Activated T-cell treated with anti-CD3 and anti-CD28 coated beads, Interleukin-2, amount 50 U/mL, for 1 hour (primary cell): Measurements from ENCODE around the gene EFCAB11.
"Not testable (repeated sequence)": the region's sequence is repeated elsewhere in the genome, so short reads cannot be mapped to it uniquely, and the experiment has no call there.

Experiments
- DNase-seq: peaks from one replicate; pipeline ENCODE4 v3.0.0-alpha.2; 2020

Gene EFCAB11

DNA sequence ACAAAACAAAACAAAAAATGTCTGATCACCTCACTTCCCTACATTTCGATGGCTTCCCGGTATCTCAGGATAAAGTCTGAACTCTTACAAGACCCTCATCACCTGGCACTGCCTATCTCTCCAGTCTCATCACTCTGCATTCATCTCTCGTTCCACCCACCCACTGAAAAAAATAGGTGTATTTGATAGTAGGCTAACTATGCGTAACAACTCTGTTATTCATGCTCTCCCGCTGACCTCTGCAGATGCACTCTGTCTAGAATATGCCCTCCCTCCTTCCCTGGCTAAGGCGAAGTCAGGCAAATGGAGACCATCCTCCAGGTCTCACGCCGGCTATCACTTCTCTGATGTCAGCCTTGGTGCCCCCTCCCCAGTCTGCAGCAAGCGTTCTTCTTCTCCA is 44.9 kb downstream of the EFCAB11 start:
- no peak for DNase-seq

DNA sequence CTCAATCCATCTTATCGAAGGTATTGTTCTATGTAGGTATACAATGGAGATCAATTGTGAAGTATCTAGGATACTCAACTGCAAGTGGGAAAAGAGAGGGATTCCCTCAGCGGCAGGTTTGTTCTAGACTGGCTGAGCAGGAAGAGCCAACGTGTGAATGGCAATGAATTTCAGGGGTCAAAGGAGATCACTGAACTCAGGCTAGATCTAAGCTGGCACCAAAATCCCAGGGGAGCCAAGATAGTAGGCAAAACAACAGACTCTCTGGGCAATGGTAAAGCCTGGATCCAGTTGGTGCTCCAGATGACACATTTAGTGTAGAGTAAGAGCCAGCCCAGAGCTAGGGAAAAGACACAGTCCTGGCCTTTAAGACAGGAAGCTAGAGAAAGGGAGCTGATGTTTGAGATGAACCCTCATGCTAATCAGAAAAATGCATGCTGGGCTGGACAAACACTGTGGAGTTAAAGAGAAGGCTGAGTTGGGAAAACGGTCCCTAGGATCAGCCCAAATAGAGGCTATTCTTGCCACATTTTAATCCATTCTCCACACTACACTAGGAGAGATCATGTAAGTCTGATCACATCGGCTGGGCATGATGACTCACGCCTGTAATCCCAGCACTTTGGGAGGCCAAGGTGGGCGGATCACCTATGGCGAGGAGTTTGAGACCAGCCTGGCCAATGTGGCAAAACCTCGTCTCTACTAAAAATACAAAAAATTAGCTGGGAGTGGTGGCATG is 45.6 kb downstream of the EFCAB11 start:
- no peak for DNase-seq

DNA sequence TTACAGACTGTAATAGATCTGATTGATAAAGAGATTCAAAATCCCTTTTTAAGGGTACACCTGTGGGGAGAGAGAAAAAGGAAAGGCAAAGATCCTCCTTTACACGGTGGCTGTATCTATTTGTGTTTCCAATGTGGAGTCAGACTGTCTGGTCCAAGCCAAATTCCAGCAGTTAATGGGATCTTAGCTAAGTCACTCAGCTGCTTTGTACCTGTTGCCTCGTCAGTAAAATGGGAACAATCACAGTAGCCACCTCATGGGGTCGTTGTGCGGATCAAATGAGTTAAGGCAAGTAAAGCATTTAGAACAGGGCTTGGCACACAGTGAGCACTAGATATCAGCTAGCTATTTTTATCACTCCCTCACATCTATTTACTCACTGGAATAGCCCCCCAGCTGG is 46.9 kb downstream of the EFCAB11 start:
- no peak for DNase-seq

DNA sequence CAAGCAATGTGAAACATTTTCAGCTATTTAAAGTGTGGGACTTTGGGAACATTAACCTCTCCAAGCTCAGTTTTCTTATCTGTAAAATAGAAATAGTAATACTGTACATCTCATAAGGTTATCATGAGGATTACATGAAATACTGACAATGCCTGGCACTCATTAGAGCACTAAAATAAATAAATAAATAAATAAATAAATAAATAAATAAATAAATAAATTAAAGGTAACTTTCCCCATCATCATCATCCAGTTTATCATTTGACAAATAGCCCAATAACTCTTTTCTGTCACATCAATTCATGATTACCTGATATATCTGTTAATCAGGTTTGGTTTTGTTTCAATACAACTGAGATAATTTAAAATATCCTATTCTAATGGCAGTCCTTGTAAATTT is 48.5 kb downstream of the EFCAB11 start:
- no peak for DNase-seq

DNA sequence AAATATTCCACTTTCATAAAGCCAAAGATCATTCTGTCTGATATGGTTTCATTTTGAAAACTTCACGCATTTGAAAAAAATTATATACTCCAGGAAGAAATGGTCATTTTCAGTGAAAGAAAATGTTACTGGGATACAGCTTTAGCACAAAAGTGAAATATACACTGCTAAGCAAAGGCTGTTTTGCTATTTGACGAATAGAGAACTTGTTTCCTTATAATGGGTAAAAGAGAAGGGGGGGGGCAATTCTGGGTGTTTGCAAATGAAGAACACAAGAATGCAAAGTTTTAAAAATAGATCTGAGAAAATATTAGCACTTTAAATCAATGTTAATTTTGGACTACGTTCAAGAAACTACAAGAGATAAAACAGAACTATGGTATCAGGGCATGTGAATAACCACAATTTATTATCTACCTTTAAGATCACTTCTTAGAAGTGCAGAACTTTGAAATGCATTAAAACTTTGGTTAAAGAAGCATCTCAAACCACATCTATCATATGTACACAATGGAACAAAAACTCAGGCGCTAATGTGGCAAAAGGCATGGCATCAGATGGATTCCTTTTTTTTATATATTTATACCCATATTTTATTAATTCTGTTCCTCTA is 51.1 kb downstream of the EFCAB11 start:
- DNase-seq = no peak

DNA sequence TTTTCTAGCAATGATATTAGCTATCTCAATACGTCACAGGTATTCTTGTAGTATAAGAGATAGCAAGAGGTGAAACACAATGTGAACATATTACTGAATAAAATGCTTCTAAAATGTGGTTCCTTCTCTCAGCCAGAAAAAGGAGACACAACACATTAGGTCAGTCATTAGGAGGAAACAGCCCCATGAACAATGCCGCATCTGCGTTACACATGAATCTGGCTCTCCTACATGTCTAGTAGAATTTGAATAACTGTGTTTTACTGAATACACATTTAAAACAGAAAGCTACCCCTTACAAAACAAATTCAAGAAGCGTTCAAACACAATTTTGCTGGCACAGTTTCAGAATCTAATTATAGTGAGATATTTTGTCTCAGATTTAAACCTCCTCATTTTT is 51.6 kb downstream of the EFCAB11 start:
- no peak for DNase-seq

DNA sequence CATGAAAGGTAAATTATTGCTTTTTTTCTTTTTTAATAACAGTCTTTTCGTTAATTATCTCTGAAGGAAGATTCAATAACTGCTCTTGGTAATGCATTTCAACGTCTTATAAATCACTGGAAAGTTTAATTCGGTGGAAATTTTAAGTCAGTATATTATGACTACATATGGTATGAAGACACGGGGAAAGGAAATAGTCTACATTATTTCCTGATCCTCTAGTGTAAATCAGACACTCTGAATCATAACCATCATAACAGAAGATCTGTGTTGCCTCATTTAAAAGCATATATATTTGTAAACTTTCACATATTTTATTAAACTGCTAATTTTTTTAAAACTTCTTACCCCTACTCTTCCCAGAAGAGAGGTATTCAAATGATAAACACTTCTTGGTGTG is 53.7 kb downstream of the EFCAB11 start:
- no peak for DNase-seq

DNA sequence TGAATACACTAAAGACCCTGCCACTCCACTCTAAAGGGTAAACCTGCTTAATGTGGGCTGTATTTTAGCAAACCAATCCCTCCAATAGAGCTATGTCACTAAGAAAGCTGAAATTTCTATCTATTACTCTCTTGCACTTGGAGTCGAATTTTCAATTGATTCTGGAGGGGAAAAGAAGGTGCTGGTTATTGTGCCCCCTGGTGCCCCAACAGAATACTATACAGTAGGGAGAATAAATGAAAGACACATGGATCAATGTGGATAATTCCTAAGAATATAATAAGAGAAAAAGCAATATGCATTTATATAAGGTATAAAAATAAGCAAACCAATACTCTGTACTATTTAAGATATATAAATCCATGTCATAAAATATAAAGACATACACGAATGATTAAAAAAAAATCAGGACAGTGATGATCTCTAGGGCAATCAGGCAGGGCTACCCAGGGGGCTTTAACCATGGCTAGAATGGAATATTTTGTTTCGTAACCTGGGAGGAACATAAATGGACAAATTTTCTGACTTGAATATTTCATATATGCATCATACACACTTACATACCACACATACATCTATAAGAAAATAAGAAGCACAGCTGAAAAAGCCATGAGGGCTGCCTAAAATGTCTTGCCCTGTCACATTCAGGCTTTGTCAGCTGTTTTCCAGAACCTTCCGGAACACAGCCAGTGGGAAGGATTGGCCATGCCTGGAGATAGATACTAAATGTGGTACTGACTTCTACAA is 54.4 kb downstream of the EFCAB11 start:
- no peak for DNase-seq

DNA sequence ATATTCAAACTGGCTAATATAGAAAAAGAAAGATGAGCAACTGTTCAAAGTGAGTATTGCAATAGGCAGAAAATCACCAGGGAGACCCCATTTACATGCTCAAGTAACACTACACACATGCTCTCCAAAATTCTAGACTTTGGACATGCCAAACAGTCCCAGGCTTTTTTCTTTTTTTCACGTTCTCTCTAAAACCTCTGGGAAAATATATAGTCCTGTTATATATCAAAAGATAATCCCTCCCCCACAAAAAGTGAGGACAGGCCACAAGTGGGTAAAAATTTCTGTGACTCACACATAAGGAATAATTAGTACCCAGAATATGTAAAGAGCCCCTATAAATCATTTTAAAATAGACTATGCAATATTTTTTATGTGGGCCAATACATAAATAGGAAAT is 55.2 kb downstream of the EFCAB11 start:
- no peak for DNase-seq

DNA sequence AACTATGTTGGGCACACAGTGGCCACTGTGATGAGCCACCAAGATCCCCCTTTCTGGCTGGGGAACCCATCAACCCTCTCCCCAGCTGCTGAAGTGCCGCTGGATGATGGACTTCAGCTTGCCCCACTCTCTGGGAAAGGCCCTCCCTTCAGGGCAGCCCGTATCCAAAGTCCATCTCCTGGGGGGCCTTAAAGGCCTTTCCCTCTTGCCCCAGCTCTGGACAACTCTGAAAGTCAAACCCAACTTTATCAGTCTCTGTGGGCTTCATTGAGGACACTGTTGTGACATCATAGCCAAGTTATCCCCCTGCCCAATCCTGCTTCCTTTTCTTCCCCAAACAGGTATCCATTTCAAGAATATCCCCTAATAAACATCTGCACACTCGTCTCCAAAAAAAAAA is 61.1 kb downstream of the EFCAB11 start:
- DNase-seq = not testable (repeated sequence)

DNA sequence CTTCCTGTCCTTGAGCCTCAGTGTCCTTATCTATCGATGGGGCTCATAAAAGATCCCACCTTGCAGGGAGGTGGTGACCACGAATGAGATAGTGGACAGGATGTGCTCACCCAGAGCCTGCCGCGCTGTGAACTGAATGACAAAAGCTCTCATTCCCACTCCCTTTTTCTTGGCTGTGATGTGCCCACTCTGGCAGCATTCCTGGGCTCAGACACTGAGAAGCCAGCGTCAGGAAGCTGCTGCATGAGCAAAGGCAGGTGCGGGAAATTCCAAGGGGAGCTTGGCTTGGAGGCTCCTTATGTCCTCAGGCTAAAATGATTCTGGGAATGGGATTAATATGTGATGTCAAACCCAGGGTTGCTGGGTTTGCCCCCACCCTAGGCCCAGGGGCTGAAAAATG is 61.6 kb downstream of the EFCAB11 start:
- DNase-seq = no peak

DNA sequence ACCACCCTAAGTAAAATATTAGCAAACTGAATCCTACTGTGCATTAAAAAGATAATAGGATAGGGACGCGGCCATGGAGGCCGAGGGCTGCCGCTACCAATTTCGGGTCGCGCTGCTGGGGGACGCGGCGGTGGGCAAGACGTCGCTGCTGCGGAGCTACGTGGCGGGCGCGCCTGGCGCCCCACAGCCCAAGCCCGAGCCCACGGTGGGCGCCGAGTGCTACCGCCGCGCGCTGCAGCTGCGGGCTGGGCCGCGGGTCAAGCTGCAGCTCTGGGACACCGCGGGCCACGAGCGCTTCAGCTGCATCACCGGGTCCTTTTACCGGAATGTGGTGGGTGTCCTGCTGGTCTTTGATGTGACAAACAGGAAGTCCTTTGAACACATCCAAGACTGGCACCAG is 62.8 kb downstream of the EFCAB11 start:
- not testable (repeated sequence) for DNase-seq

DNA sequence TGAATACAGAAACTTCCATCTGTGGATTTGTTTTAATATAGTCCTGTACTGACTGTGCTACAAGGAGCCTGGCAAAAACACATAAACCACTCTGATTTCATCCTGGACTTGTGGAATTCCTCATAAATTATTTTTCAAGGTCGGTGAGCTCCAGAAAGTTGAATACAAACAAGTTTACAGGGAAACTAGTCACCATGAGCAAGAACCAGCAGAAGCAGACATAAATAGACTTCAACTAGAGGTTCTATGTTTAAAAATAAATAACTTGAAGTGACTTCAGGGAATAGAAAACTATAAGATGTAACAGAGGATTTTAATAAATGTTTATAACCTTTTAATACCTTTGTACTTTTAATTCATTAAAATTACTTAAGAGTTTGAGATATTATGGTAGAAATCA is 63.5 kb downstream of the EFCAB11 start:
- DNase-seq = no peak

DNA sequence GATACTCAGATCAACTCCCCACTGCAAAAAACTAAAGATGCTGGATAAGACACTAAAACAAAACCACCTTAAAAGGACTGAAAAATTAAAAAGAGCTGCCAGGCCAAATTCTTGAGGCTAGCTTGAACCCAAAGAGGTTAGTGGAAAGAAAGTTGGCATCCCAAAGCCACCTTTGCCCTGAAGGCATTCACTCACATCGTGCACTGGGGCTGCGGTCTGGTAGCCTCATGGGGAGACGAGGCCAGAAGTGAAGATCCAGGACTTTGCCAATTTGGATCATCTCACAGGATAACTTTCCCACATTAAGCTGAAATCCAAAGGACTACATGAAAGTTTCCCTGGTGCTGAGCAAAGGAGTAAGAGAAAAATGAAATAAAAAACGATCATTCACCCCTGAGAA is 63.9 kb downstream of the EFCAB11 start:
- DNase-seq = no peak

DNA sequence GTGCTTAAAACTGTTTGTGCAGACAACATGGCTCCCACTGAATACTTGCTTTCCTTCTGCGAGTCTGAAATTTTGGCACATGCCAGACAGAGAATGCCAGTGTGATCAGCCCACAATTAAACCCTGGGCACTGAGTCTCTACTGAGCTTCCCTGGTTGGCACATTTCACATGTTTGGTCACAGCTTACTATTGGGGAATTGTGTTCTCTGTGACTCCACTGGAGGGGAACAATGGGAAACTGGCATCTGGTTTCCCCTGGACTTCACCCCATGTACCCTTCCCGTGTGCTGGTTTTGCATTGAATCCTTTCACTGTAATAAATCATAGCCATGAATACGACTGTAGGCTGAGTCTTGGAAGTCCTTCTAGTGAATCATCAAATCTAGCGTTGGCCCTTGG is 64.9 kb downstream of the EFCAB11 start:
- DNase-seq = no peak

DNA sequence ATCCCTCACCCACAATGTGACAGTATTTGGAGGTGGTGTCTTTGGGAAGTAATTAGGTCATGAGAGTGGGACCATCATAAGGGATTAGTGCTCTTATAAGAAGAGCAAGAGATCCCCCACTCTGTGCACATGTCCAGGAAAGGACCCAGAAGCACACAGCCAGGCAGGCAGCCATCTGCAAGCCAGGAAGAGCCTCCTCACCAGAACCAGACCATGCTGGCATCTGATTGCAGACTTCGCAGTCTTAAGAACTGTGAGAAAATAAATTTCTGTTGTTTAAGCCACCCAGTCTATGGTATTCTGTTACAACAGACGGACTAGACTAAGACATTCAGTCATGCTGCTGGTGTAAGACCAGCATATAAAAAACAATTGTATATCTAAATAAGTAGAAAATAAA is 69.8 kb downstream of the EFCAB11 start:
- no peak for DNase-seq

DNA sequence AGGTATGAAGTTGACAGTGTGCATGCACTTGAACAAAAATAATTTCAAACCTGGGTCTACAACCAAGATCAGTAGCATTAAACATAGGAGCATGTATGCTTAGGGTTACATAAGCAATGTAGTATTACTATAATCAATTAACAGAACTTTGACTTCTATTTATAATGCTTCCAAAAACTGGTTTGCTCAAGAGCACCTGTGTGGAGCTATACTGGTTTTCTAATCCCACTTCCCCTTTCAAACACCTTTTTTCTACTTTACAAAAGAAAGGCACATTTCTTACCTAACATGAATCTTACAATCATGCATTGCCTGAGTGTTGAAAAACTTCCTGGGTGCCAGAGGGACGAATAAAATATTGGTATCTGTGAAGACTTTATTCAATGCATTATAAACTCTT is 72.7 kb downstream of the EFCAB11 start:
- DNase-seq = no peak

DNA sequence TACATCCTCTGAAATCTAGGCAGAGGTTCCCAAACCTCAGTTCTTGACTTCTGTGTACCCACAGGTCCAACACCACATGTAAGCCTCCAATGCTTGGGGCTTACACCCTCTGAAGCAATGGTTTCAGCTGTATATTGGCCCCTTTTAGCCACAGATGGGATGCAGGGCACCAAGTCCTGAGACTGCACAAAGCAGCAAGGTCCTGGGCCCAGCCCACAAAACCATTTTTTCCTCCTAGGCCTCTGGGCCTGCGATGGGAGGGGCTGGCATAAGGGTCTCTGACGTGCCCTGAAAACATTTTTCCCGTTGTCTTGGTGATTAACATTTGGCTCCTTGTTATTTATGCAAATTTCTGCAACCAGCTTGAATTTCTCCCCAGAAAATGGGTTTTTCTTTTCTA is 80.4 kb downstream of the EFCAB11 start:
- not testable (repeated sequence) for DNase-seq

DNA sequence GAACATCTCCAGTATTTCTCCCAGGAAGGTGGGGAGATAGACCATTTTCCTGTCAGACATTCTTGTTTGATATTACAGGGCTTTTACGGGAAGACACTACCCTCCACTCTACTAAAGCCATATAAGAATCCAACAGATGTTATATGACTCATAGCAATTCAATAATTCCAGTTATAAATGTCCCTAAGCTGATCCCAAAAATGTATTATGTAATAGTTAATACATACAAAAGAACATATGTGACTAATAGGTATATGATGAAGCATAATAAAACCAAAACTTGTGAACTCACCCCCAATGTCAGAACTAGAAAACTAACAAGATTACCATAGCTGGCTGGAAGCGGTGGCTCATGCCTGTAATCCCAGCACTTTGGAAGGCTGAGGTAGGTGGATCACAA is 84.2 kb downstream of the EFCAB11 start:
- no peak for DNase-seq

DNA sequence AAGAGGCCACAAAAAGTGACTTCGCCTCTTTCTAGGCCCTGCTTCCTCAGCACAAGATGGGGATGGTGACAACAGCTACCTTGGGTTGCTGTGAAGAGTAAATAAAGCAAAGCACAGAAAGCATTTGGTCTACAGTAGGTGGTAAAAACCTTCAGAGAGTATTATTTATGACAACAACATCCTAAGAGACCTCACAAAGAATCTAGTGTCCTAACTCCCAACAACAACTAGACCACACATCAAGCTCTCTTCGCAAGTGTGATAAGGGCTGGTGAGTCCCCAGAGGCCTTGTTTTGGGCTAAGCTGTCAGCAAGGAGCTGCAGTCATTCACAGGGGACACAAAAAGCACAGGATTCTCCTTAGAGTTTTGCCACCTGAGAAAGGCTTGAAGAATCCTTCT is 84.9 kb downstream of the EFCAB11 start:
- no peak for DNase-seq

DNA sequence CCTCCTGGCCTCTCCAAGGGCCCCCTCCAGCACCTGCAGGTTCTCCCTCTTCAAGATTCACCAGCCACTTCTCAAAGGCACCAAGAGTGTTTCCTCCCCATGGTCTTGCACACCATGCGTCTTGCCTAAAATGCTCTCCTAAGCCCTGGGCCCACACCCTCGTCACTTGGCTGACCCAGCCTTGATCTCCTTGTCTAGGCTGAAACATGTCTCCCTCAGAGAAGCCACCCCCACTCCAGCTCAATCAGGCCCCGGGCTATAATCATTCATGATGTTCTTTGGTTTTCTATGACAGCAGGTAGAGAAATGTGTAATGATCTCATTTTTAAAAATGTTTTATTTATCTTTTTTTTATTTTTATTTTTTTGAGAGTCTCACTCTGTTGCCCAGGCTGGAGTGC is 88.1 kb downstream of the EFCAB11 start:
- DNase-seq = no peak

DNA sequence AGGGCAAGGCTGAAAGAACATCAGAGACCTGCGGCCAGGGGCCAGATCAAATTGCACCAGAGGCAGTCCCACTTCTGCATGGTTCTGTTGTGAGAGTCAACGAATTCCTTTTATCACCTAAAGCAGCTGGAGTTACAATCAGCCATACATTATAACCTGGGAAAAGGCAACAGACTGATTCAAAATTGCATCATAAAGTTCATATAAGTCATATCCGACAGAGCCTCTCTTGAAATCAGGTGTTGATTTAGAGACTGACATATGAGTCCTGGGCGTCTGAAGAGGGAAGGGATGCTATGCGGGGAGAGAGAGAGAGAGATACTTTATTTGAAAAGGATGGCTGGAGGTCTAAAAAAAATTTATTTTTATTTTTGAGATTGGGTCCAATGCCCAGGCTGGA is 89.4 kb downstream of the EFCAB11 start:
- no peak for DNase-seq

DNA sequence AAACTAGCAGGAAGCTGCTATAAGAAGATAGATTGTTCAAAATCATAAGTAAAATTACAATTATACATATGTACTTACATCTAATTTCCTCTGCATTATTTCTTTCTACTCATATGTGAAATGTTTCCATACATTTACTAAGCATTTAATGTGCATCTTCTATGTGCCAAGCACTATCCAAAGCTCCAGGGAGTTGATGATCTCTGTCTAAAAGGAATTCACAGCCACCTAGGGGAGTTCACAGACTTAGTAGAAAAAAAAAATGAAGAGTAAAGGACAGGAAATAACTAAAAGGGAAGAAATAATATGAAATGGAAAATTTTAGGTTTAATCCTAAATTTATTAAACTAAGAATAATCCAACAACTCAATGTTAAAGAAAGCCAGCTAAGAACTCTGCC is 91.7 kb downstream of the EFCAB11 start:
- DNase-seq = no peak

DNA sequence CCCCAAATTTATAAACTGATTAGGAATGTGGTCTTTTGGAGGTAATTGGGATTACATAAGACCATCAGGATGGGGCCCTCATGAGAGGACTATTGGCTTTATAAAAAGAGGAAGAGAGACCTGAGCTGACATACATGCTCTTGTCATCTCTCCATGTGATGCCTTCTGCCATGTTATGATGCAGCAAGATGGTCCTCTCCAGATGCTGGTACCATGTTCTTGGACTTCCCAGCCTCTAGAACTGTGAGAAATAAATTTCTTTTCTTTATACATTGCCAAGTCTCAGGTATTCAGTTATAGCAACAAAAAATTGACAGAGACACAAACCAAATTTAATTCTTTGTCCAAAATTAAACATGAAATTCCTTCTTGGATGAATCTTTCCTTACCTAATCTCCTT is 92.9 kb downstream of the EFCAB11 start:
- no peak for DNase-seq
